GM10847 (cell line): ENCODE measurements around the gene MARCHF10.

Experiments used
- POLR2A ChIP-seq: IDR thresholded peaks from 2 replicates; pipeline ENCODE4 v1.6.1; 2011; ENCODE audit not compliant: insufficient read length; ENCODE audit errors: extremely low read depth

Gene MARCHF10

DNA sequence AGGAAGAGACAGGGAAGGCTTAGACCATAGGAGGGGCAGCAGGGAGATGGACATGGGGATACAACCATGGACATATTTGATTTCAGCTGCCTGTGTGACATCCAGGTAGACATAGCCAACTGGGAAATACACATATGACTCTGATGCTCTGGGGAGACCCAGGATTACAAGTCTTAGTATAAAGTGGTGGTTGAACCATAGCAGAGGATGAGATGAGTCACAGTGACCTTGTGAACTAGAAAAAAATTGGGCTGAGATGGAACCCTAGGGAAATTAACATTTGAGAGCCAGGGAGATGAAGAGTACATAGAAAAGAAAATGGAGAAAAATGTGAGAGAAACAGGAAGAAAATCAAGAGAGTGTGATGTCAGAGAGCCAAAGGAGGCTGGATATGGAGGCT, 10.2 kb downstream of the MARCHF10 start:
- no peak for TF ChIP-seq POLR2A

- no peak for TF ChIP-seq POLR2A
These were observed 11.8 kb downstream of the MARCHF10 start for GRCh38 chr17:62796291-62796690.

DNA sequence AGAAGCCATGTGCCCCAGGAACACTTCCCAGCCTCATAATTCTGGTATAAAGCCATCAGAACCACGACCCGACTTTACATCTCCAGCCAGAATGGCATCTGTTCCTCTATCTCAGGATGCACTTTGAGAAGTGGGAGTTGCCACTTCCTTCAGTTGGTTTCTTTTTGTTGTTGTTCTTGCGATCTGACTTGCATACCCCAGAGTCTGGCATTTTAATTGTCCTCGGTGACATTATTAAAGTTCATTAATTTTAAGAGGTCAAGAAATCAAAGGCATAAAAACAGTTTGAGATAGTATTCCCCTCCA, 13.5 kb downstream of the MARCHF10 start:
- no peak for TF ChIP-seq POLR2A

- TF ChIP-seq POLR2A, result no peak
These were observed 14.0 kb downstream of the MARCHF10 start for GRCh38 chr17:62793919-62794665.

DNA sequence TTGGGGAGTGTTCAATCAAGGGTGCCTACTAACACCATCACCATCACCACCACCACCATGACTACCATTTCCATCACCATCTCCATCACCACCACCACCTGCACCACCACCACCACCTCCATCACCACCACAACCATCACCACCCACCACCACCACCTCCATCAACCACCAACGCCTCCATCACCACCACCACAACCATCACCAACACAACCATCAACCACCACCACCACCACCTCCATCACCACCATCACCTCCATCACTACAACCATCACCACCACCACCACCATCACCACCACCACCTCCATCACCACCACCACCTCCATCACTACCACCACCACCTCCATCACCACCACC, 15.7 kb downstream of the MARCHF10 start:
- no peak for TF ChIP-seq POLR2A

- TF ChIP-seq POLR2A, result no peak
These were observed 16.2 kb downstream of the MARCHF10 start for GRCh38 chr17:62791767-62792446.

GRCh38 chr17:62791235-62791734, 16.8 kb downstream of the MARCHF10 start:
- TF ChIP-seq POLR2A, result no peak

DNA sequence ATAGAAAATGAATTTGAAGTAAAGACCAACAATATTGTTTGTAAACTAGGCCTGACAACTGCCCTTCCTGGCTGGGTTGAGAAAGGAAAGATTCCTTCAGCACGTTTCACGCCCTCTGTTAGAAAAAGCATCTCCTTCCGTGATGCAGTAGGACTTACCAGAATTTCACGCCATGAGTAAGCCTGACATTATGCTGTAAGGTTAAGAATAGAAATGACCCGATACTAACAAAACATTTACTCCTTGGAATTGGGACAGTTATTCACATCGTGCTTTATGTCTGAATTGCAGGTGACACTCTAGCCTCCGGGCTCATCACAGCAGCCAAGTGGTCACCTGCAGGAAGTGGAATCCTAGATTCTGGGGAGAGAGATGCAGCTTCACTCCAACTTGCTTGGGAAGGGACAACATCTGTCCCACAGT, 17.5 kb downstream of the MARCHF10 start:
- TF ChIP-seq POLR2A, result no peak

- no peak for TF ChIP-seq POLR2A
These were observed 20.7 kb downstream of the MARCHF10 start for GRCh38 chr17:62787366-62787765.

DNA sequence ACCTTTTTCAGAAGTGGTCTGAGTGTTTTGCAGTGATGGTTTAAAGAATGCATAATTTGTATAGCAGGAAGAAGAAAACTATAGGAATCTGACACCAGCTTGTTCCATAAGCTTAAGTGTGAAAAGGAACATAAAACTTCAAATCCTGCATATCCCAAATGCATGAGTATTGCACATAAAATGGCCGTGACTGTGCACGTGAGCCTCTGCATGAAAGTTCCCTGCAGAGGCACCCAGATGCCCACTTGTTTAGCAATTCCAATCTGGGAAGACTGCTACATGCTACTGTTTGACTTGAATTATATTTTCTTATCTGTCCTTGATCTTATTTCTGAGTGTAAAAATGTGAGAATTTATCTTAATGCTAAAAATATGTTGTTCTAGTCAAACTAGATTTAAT, 21.5 kb downstream of the MARCHF10 start:
- TF ChIP-seq POLR2A, result no peak

DNA sequence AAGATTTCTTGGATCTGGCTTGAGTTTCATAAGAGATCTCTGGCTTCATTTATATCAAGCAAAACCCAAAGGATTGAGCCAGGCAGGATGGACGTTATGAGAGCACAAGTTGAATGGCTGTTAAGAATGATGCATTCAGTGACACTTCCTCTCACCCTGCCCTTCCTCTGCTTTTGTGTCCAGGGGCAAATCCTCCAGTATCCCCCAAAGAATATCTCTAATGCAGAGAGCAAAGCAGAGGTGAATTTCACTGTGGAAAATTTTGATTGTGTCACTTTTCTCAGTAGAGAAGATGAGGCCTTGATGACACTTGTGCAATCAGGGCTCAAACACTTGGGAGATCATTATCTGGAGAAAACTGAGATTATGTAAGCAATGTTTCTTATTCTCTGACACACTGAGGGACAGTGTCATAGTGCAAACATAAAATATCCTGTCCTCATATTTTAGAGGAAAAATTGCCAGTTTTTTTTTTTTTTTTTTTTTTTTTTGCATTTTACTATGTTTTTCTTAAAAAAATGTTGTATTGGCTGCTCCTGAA, 25.3 kb downstream of the MARCHF10 start:
- no peak for TF ChIP-seq POLR2A

GRCh38 chr17:62781831-62782251, 26.3 kb downstream of the MARCHF10 start:
- no peak for TF ChIP-seq POLR2A

GRCh38 chr17:62781356-62781755, 26.8 kb downstream of the MARCHF10 start:
- no peak for TF ChIP-seq POLR2A

DNA sequence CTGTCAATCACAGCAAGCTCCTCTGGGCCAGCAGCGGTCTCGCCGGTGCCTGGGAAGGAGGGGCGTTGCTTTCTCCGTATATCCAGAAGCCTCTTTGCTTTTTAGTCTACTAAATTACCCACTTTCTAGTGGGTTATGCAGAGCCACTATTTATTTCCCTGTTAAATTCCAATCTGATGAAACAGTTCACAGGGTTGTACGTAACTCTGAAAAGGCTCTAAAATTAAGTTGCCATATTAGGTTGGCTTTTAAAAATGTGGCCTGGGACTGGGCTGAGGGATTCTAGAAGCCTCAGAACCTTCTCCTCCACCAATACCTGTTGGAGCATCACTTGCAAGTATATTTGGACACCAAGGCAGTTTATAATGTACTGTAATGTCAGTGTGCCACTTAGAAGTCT, 27.2 kb downstream of the MARCHF10 start:
- no peak for TF ChIP-seq POLR2A

GRCh38 chr17:62780269-62780668, 27.8 kb downstream of the MARCHF10 start:
- TF ChIP-seq POLR2A, result no peak

GRCh38 chr17:62778990-62779681, 29.0 kb downstream of the MARCHF10 start:
- TF ChIP-seq POLR2A, result no peak
